Left cardiac atrium (tissue), 4 donors: ENCODE results near the gene MPP4. TPM values are rescaled to one million over a fixed set of nuclear protein-coding genes. Genes with fewer than 3 reads are reported as not detected.

Experiments used
- ATAC-seq, 2 donors: fragments of 200-7000 bp; cut with Tn5 transposase; one replicate each; pipeline ENCODE4 v1.9.1; 2020; ENCODE audit warnings: mild to moderate bottlenecking in 2 of 2, moderate library complexity in 2 of 2
- DNase-seq: peaks from one replicate; pipeline ENCODE4 v3.0.0-alpha.2; 2020
- intact Hi-C, 2 donors: fragments of 100-400 bp; cut with DNase I; formaldehyde crosslinking; loops; one replicate each; pipeline versions ENCODE4 v1.14.1 to v1.15.1; 2022 to 2023
- total RNA-seq, 2 donors: library from RNA; stranded (reverse); fragmentation: NEBNext Ultra II Directional; extraction: Animal tissue kit (Norgen Biotek cat#: 25700); gene quantifications; one replicate each; pipeline ENCODE4 v1.2.1, GENCODE V29; 2021
- donor health status: DM: no; HTN: yes; CAD: no.
- donor health status: DM: no; HTN: yes; CAD: no; lungs with severe emphysema.
- donor health status: DM: yes; HTN: yes; CAD: no.
- donor health status: Dilated cardiomyopathy.

MPP4 gene
- total RNA-seq, 2 donors from 2014 or later: 0.10 TPM; not detected in 1

- ATAC-seq (no peak), DNase-seq (no peak)
- intact Hi-C loops: no loop called here
Measured at GRCh38 chr2:201639205-201639604, 59.2 kb downstream of the MPP4 start.

- no peak for ATAC-seq
- DNase-seq: no peak
- intact Hi-C loops: no loop called here
Measured at GRCh38 chr2:201638326-201638725, 60.1 kb downstream of the MPP4 start.

- intact Hi-C loops: no loop called here
- no peak for DNase-seq
- ATAC-seq: no peak
Measured at GRCh38 chr2:201633661-201634249, 64.7 kb downstream of the MPP4 start.

- intact Hi-C loops: no loop called here
- DNase-seq (no peak), ATAC-seq (no peak)
Measured at GRCh38 chr2:201631041-201631440, 67.4 kb downstream of the MPP4 start.

GRCh38 chr2:201630577-201630976 is 67.9 kb downstream of the MPP4 start:
- intact Hi-C loops: no loop called here
- DNase-seq (no peak), ATAC-seq (no peak)

GRCh38 chr2:201628545-201628944 is 69.9 kb downstream of the MPP4 start:
- DNase-seq (no peak), ATAC-seq (peak; percentile 50 to 66)
- intact Hi-C loops: no loop called here

GRCh38 chr2:201622306-201622970 is 76.0 kb downstream of the MPP4 start:
- no peak for ATAC-seq
- DNase-seq: no peak
- intact Hi-C loops: no loop called here

- ATAC-seq (no peak), DNase-seq (no peak)
- intact Hi-C loops: no loop called here
Measured at GRCh38 chr2:201621293-201621999, 77.0 kb downstream of the MPP4 start.

GRCh38 chr2:201618744-201619662 is 79.4 kb downstream of the MPP4 start:
- intact Hi-C loops: no loop called here
- ATAC-seq (peak; percentile 97 to 98), DNase-seq (peak; percentile 87)

- DNase-seq: no peak
- intact Hi-C loops: no loop called here
- no peak for ATAC-seq
Measured at GRCh38 chr2:201608021-201608420, 90.4 kb downstream of the MPP4 start.

- DNase-seq: no peak
- ATAC-seq: no peak
- intact Hi-C loops: no loop called here
Measured at GRCh38 chr2:201607568-201607967, 90.9 kb downstream of the MPP4 start.

- ATAC-seq: no peak
- DNase-seq: no peak
- intact Hi-C loops: no loop called here
Measured at GRCh38 chr2:201600906-201601305, 97.5 kb downstream of the MPP4 start.

- intact Hi-C loops: no loop called here
- ATAC-seq (no peak), DNase-seq (no peak)
Measured at GRCh38 chr2:201597397-201597796, 101.0 kb downstream of the MPP4 start.

Other genes starting within 250 kb of the MPP4 start
- 100 to 1,000 TPM; 104 to 125 TPM for gene TRAK2, start 247.2 kb downstream of the MPP4 start, total RNA-seq
- gene STRADB, start 246.9 kb downstream of the MPP4 start, total RNA-seq: 10 to 100 TPM; 32.5 to 51.5 TPM
- 10 to 100 TPM; 14.3 to 14.8 TPM for gene TMEM237, start 55.1 kb downstream of the MPP4 start, total RNA-seq
- gene ALS2, start 82.3 kb upstream of the MPP4 start, total RNA-seq: 10 to 100 TPM; 28.1 to 37.9 TPM
- 1 to 10 TPM in 1 of 2 donors, under 1 TPM in 1; 0.44 to 1.0 TPM for gene CDK15, start 107.9 kb upstream of the MPP4 start, total RNA-seq